Measurements from ENCODE around the gene CES4A. TPM values are rescaled to one million over a fixed set of nuclear protein-coding genes. Genes with fewer than 3 reads are reported as not detected.
A peak's percentile ranks its signal among the peaks of the same experiment; 100 is the strongest.
"Not testable (repeated sequence)": the region's sequence is repeated elsewhere in the genome, so short reads cannot be mapped to it uniquely, and the experiment has no call there.

CES4A gene
- total RNA-seq, 1 donor from 2014 or later, result 15.4 TPM

GRCh38 chr16:66956154-66956457 lies 32.3 kb upstream of the CES4A start:
- DNase-seq, result not testable (repeated sequence)

DNA sequence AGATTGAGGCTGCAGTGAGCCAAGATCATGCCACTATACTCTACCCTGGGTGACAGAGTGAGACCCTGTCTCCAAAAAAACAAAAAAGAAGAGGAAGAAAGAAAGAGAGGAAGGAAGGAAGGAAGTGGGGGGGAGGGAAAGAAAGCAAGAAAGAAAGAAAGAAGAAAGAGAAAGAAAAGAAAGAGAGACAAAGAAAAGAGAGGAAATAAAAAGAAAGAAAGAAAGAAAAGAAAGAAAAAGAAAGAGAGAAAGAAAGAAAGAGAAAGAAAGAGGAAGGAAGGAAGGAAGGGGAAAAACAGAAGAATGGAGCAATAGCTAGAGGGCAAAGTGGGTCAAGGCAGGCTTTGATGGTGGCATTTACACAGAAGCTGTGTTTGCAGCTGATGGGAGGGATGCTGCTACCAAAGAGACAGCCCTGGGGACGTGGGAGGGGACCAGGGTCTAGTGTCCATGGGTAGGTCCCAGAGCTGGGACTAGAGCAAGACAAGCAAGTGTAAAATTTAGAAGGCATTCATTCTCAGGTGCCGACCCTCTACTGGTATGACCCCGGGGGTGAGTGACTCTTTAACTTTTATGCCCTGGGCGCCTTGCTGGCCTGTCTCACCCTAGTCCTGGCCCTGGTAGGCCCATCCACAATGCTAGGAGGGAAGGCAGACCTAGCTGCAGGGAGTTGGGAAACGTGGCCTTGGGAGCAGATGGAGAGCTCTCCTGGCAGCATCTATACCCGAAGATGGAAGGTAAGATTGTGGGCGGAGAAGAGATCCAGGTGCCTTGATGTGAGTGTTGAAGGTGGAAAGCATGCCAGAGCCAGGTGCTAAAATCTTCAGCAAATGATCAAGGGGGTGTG lies 29.3 kb upstream of the CES4A start:
- DNase-seq, result no peak

GRCh38 chr16:66959704-66960161 lies 28.7 kb upstream of the CES4A start:
- DNase-seq, result peak; percentile 44

DNA sequence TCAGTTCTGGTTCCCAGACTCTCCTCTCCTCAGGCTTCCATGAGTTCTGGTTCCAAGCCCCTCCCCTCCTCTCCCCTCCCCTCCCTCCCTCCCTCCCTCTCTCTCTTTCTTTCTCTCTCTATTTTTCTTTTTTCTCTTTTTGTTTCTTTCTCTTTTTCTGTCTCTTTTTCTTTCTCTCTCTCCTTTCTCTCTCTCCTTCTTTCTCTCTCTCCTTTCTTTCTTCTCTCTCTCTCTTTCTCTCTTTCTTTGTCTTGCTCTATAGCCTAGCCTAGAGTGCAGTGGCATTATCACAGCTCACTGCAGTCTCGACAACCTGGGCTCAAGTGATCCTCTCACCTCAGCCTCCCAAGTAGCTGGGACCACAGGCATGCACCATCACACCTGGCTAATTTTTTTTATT lies 28.1 kb upstream of the CES4A start:
- DNase-seq, result no peak

GRCh38 chr16:66961065-66961744 lies 27.2 kb upstream of the CES4A start, which contains the start of gene CES3:
TSS of gene CES3 (plus strand) at chr16:66961266. CDS start at chr16:66961308, 42 bp downstream.
- no peak for DNase-seq

DNA sequence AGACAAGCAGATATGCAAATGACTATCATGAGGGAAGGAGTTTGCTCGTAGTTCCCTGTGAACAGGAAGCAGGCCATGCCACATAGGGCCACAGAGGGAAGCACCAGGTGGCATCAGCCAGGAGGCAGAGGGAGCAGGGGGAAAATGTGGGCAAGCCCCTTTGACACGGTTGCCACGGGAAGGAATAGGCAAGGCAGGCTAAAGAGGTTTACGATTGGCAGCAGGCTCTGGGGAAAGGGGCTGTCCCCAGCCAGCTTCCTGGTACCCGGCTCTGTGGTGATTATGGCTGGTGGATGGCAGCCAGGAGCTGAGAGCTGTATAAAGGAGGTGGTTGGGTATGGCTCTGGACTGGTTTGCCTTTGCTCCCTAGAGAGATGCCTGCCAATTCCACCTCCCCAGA lies 26.5 kb upstream of the CES4A start:
- no peak for DNase-seq

DNA sequence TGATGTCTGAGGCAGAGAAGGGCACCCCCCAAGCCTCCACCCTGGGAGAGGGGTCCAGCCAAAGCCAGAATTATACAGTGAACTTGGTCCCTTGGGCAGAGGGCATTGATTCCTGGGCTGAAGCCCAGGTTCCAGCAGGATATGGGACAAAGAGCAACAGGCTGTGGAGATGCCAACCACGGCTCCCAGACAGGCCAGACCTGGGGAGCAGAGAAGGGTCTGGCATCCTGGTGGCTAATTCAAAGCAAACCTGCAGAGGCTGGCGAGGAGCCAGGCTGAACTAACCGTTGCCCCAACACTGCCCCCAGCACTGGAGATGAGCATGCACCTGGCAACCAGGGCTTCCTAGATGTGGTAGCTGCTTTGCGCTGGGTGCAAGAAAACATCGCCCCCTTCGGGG lies 24.3 kb upstream of the CES4A start:
- DNase-seq, result no peak

- DNase-seq, result no peak
Observed at GRCh38 chr16:66968847-66969246, 19.5 kb upstream of the CES4A start.

DNA sequence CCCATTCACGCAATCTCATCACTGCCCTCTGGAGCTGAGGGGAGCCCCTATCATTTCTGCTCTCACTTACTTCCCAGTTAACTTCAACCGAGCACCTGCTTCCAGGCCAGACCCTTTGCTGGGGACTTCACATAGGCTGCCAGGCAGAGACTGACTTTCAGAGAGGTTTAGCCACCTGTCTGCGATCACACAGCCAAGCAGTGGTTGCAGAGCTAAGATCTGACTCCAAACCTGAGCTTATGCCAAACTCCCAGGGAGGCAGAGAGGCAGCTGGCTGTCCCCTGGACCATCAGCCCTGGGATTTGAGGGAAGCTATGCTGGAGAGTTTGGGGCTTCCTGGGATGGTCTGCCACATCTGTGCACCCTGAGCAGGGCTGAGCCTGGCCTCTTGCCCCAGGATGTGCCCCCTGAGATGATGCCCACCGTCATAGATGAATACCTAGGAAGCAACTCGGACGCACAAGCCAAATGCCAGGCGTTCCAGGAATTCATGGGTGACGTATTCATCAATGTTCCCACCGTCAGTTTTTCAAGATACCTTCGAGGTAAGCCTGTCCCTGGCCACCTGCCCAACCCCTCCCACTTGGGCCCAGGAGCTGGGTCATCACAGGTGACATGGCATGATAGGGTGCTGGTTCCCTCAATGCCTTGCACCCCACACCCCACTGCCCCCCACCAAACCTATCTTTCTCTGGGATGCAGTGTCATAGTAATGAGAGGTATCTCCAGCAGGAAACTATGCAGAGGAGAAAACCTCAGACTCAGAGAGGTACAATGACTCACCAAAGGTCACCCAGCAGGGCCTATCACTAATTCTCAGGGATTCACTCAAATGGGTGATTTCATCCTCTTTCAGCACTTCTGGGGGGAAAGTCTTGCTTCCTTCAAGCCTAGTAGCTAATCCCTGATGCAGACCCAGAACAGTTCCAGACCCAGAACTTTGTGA lies 17.3 kb upstream of the CES4A start:
- DNase-seq, result no peak

- DNase-seq, result no peak
Observed at GRCh38 chr16:66972983-66973382, 15.4 kb upstream of the CES4A start.

- DNase-seq, result no peak
Observed at GRCh38 chr16:66973716-66974115, 14.7 kb upstream of the CES4A start.

GRCh38 chr16:66974156-66974931 lies 14.0 kb upstream of the CES4A start:
- not testable (repeated sequence) for DNase-seq

DNA sequence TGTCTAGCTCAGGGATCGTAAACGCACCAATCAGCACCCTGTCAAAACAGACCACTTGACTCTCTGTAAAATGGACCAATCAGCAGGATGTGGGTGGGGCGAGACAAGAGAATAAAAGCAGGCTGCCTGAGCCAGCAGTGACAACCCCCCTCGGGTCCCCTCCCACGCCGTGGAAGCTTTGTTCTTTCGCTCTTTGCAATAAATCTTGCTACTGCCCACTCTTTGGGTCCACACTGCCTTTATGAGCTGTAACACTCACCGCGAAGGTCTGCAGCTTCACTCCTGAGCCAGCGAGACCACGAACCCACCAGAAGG lies 13.5 kb upstream of the CES4A start:
- not testable (repeated sequence) for DNase-seq

GRCh38 chr16:66975302-66975893 lies 13.0 kb upstream of the CES4A start:
- no peak for DNase-seq

DNA sequence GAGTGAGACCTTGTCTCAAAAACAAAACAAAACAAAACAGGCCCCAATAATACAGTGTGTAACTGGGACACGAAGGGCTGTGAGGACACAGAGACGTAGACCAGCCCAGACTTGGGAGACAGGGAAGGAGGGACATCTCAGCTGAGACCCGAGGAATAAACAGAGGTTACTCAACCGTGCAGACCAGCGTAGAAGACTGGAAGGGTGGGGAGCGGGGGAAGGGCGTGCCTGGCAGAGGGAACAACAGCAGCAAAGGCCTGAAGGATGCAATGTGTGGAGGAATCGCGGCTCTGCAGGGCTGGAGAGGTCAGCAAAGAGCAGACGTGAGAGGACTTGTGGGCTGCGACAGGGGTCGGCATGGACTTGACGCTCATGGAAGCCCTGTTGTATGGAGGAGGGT lies 11.6 kb upstream of the CES4A start:
- no peak for DNase-seq

GRCh38 chr16:66977341-66978113 lies 10.9 kb upstream of the CES4A start:
- DNase-seq, result peak; percentile 70

GRCh38 chr16:66979011-66979717 lies 9.2 kb upstream of the CES4A start:
- no peak for DNase-seq

- DNase-seq, result no peak
Observed at GRCh38 chr16:66983033-66983432, 5.4 kb upstream of the CES4A start.

DNA sequence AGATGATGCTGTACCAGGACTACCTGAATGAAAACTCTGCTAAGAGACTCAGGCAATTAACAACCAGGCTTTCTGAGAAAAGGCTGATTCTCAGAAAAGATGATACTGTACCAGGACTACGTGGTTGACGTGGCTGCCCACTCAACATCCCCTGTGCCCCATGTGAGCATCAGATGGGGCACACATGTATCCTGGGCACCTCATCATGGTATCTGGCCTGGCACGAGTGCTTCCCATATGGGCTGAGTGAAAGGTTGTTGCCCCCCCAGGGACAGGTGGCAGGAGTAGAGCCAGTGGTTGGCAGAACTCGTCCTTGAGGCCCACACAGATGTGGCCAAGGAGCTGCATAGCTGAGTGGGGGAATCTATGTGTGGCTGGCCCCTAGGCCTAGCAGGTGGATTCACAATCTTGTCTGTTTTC lies 3.5 kb upstream of the CES4A start:
- no peak for DNase-seq

GRCh38 chr16:66986559-66986958 lies 1.8 kb upstream of the CES4A start:
- no peak for DNase-seq
